Measurements from ENCODE around the gene EMX1. TPM values are rescaled to one million over a fixed set of nuclear protein-coding genes. Genes with fewer than 3 reads are reported as not detected.

The EMX1 gene
- total RNA-seq, 1 donor from 2014 or later, result not detected

Other genes starting within 250 kb of the EMX1 start
- 49.9 TPM for gene EXOC6B, start 91.5 kb upstream of the EMX1 start, total RNA-seq
- 14.4 TPM for gene SPR, start 30.1 kb upstream of the EMX1 start, total RNA-seq
- gene SFXN5, start 154.2 kb downstream of the EMX1 start, total RNA-seq, result 19.5 TPM
- 40.3 TPM for gene RAB11FIP5, start 195.4 kb downstream of the EMX1 start, total RNA-seq

Data from sciatic nerve (tissue), 1 donor.